HFF-Myc (cell line): ENCODE data around the gene CD101.

ENCODE experiments used
- DNase-seq: peaks from one replicate; pipeline ENCODE4 v3.0.0-alpha.2; 2011; ENCODE audit warnings: low read depth; ENCODE audit errors: extremely low read depth
- H3K4me3 ChIP-seq: replicated peaks from 2 replicates; pipeline ENCODE4 v1.5.1; 2011; ENCODE audit warnings: low read depth, mild to moderate bottlenecking, control low read depth, low read length
- CTCF ChIP-seq: IDR thresholded peaks from 2 replicates; pipeline ENCODE4 v1.5.1; 2012; ENCODE audit warnings: mild to moderate bottlenecking, low read depth, low read length, control low read depth; ENCODE audit errors: missing control alignments

The CD101 gene

GRCh38 chr1:116999596-116999995 lies 2.0 kb upstream of the CD101 start:
- no peak overlapping the region for H3K4me3 ChIP-seq
- no peak for TF ChIP-seq CTCF
- no peak for DNase-seq

GRCh38 chr1:117000142-117000541 lies 1.4 kb upstream of the CD101 start:
- no peak for DNase-seq
- H3K4me3 ChIP-seq = no peak overlapping the region
- TF ChIP-seq CTCF = no peak

- no peak for TF ChIP-seq CTCF
- H3K4me3 ChIP-seq = no peak overlapping the region
- DNase-seq = no peak
Measured at GRCh38 chr1:117003223-117003875, 1.8 kb downstream of the CD101 start.

GRCh38 chr1:117007719-117008013 lies 6.1 kb downstream of the CD101 start:
- H3K4me3 ChIP-seq = no peak overlapping the region
- TF ChIP-seq CTCF = no peak
- DNase-seq = no peak

GRCh38 chr1:117008656-117009055 lies 7.1 kb downstream of the CD101 start:
- DNase-seq = no peak

GRCh38 chr1:117009132-117009531 lies 7.6 kb downstream of the CD101 start:
- no peak overlapping the region for H3K4me3 ChIP-seq
- DNase-seq = no peak
- no peak for TF ChIP-seq CTCF

More at GRCh38 chr1:117008656-117009055, 7.1 kb downstream of the CD101 start:
- no peak for TF ChIP-seq CTCF
- H3K4me3 ChIP-seq = no peak overlapping the region

GRCh38 chr1:117010310-117010969 lies 8.9 kb downstream of the CD101 start:
- TF ChIP-seq CTCF = no peak
- DNase-seq = no peak
- no peak overlapping the region for H3K4me3 ChIP-seq
